GM19193 (cell line): ENCODE data around the gene KLF3.
A peak's percentile ranks its signal among the peaks of the same experiment; 100 is the strongest.

Source experiments
- POLR2A ChIP-seq: IDR thresholded peaks from 4 replicates; pipeline ENCODE4 v1.6.1; 2011; ENCODE audit not compliant: insufficient read depth, insufficient read length; ENCODE audit errors: extremely low read depth

KLF3 gene

GRCh38 chr4:38663801-38664705 is at the start of gene KLF3:
KLF3 (plus strand) TSS chr4:38664199; CDS start chr4:38680626, 16,427 bp downstream.
- TF ChIP-seq POLR2A, result peak; percentile 30

GRCh38 chr4:38614231-38614630 is 49.8 kb upstream of the KLF3 start:
- TF ChIP-seq POLR2A, result no peak

- TF ChIP-seq POLR2A, result no peak
Measured at GRCh38 chr4:38615847-38616246, 48.2 kb upstream of the KLF3 start.

GRCh38 chr4:38618505-38618904 is 45.5 kb upstream of the KLF3 start:
- TF ChIP-seq POLR2A, result no peak

GRCh38 chr4:38619316-38619715 is 44.7 kb upstream of the KLF3 start:
- TF ChIP-seq POLR2A, result no peak

DNA sequence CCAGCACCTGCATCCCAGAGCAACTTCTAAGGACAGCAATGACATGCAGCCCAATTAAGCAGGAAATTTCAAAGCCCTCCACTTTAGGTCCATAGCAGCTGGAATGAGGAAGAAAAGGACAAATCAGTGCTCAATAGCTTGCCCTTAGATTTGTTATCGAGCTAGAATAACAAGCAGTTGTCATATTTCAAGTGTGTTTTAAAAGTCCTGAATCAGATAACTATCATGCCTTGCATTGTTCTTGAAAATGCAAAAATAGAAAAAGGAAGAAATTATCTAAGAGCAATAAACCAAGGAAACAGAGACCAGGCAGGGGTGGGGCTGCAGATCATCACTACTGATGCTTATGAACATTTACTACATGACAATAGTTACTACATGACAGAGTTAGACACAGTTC is 43.9 kb upstream of the KLF3 start:
- TF ChIP-seq POLR2A, result no peak

DNA sequence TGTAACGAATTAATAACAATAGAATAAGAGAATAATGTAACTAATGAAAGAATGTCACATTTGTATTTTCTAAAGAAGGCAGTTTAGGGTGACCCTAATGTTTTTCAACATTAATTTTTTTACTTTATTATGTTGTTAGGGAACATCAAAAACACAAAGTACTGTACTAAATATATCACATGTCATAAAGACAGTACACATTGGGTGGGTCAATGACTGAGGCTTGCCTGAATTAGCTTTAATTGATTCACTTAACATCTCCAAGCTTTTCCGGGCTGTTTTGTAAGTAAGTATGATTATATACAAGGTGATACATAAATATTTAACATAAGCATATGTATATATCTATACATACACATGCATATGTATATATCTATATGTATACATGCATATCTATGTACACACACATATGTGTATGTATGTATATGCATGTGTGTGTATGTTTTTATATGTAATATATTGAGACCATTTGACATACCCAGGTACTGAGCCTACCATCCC is 43.4 kb upstream of the KLF3 start:
- no peak for TF ChIP-seq POLR2A

DNA sequence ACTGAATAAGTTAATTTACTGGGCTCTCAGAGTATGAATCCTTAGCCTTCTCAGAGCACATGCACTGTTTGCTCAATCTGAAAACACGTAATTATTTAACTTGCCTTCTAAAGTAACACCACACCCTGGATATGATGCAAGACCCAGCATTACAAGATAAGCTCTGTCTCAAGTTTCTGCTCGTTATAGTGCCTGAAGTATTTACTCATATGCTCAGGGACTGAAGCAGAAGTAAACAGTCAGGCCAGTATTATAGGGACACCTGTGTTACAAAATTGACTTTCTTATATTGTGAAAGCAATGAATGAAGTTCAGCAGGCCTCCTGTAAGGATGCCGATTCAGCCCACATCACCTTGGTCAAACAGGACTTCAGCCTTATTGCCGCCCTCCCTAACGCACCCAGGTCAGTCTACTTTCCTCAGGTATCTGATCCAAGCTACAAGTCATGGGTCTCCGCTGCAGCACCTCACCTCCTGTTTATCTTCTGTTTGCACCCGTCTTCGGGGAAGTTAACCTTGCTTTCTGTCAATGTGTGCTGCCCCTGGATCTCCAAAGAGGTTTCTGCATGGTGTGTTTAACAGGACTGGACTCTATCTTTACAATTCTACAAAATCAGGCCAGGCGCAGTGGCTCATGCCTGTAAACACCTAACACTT is 42.8 kb upstream of the KLF3 start:
- TF ChIP-seq POLR2A, result no peak

DNA sequence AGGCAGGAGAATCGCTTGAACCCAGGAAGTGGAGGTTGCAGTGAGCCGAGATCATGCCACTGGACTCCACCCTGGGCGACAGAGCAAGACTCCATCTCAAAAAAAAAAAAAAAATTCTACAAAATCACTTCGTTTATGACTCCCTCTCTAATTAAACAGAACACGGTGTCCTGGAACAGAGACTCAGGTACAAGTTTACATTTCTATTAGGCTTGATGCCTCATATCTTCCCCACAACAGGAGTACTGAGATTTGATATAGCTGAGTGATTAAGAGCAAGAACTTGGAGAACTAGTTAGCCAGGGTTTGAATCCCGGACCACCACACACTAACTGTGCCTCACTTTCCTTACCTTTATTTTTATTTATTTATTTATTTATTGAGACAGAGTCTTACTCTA is 42.2 kb upstream of the KLF3 start:
- TF ChIP-seq POLR2A, result no peak

- no peak for TF ChIP-seq POLR2A
Measured at GRCh38 chr4:38623260-38623659, 40.7 kb upstream of the KLF3 start.

DNA sequence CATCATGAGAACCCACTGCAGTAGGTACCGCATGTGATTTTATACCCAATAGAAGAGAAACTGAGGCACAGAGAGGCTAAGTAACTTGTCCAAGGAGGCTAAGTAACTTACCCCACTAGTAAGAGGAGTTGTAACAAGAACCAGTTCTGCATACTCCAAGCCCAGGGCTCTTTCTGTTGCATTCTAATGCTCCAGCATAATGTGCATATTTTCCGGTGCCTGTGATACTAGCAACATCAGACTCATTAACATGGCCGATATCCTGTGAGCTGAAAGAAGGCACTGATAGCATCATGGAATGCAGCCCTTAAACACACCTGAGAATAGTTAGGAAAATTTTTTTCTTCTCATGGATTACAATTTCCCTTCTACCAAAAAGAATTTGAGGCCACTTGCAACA is 39.7 kb upstream of the KLF3 start:
- TF ChIP-seq POLR2A, result no peak

DNA sequence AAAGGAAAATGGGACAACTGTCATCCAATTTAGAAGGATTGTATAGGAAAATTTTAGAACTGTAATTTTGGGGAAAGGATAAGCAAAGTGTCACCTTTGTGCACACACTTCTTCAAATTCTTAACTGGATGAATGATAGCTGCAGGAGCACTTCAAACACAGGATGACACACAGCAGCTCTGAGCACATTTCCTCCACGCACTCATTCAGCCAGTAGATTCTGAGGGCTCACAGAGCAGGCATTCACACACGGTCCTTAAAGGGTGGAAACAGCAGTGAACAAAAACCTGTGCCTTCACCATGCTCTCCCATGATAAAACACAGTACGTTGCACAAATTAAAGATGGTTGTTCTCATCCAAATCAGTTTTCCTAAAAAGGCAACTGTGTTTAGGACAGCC is 38.5 kb upstream of the KLF3 start:
- no peak for TF ChIP-seq POLR2A

DNA sequence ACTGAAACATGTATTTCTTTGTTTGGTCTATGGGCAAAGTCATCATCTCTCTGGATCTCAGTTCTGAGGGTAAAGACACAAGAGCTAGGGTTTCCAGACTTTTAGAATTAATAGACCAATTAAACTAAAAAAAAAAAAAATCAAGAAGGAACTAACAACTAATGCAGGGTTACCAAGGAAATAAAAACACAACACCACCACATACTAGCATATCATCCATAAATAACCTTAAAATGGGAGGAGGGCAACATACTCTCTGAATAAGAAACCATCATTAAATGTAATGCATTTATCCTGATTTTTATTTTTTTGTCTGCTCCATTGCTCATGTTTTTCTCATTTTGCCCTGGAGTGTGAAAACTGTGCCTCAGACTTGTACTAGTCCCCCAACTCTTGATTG is 33.5 kb upstream of the KLF3 start:
- no peak for TF ChIP-seq POLR2A

GRCh38 chr4:38634047-38634759 is 29.8 kb upstream of the KLF3 start:
- TF ChIP-seq POLR2A, result no peak

DNA sequence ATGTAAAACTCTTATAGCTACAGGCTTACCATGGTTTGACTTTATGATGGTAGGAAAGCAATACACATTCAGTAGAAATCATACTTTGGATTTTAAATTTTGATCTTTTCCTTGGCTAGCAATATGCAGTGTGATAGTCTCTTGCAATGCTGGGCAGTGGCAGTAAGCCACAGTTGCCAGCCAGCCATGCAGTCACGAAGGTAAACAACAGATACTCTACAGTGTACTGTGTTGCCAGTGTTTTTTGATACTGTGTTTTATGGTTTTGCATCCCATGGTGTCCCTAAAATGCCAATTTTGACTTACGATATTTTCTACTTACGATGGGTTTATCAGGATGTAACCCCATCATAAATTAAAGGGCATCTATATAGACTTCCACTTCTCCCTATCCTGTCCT is 24.8 kb upstream of the KLF3 start:
- TF ChIP-seq POLR2A, result no peak
